Keratinocyte (primary cell): ENCODE measurements around the gene OBSL1. TPM values are rescaled to one million over a fixed set of nuclear protein-coding genes. Genes with fewer than 3 reads are reported as not detected.

Experiments used
- DNase-seq: peaks from one replicate; pipeline ENCODE4 v3.0.0-alpha.2; 2011; ENCODE audit warnings: low read depth, missing footprints, low spot score
- FAIRE-seq: peaks from 2 replicates; lab custom pipeline; 2011; peaks lifted over from hg19 to GRCh38; lab: Jason Lieb, UNC
- H2AFZ ChIP-seq: 2 replicates; pipeline ENCODE4 v1.6.0; 2012; ENCODE audit warnings: low read length, control low read depth, inconsistent platforms; ENCODE audit not compliant: control insufficient read depth
- H3K27ac ChIP-seq: 2 replicates; pipeline ENCODE4 v1.5.1; 2011; ENCODE audit warnings: low read length; ENCODE audit not compliant: control insufficient read depth, insufficient read depth
- H3K27me3 ChIP-seq: 3 replicates; pipeline ENCODE4 v1.6.0; 2011; ENCODE audit warnings: low read length; ENCODE audit not compliant: control insufficient read depth, insufficient read depth; ENCODE audit errors: extremely low read depth
- H3K36me3 ChIP-seq, 2 experiments: 2 replicates in 1 of 2; 3 replicates in 1 of 2; pipeline ENCODE4 v1.5.1; 2011; ENCODE audit warnings: low read length in 2 of 2, mild to moderate bottlenecking in 1 of 2; ENCODE audit not compliant: control insufficient read depth in 2 of 2, insufficient read depth in 2 of 2; ENCODE audit errors: extremely low read depth in 1 of 2
- H3K4me1 ChIP-seq: 3 replicates; pipeline ENCODE4 v1.5.1; 2011; ENCODE audit warnings: low read length; ENCODE audit not compliant: control insufficient read depth, insufficient read depth; ENCODE audit errors: extremely low read depth
- H3K4me2 ChIP-seq: 3 replicates; pipeline ENCODE4 v1.6.0; 2011; ENCODE audit warnings: low read depth, low read length; ENCODE audit not compliant: control insufficient read depth, insufficient read depth; ENCODE audit errors: extremely low read depth
- H3K4me3 ChIP-seq, 3 experiments: fragments of 200-600 bp in 1 of 3; sonication (generic) in 1 of 3; 2 replicates in 2 of 3; 3 replicates in 1 of 3; pipeline ENCODE4 v1.5.1; 2011 to 2016; ENCODE audit warnings: low read length in 3 of 3, mild to moderate bottlenecking in 3 of 3, control low read depth in 2 of 3, inconsistent platforms in 1 of 3, low read depth in 1 of 3, mixed read lengths in 1 of 3, mixed run types in 1 of 3, moderate library complexity in 1 of 3; ENCODE audit not compliant: control insufficient read depth in 2 of 3, insufficient read depth in 2 of 3; ENCODE audit errors: extremely low read depth in 1 of 3
- H3K79me2 ChIP-seq: 2 replicates; pipeline ENCODE4 v1.6.0; 2012; ENCODE audit warnings: low read length; ENCODE audit not compliant: control insufficient read depth, insufficient read depth
- H3K9ac ChIP-seq: 3 replicates; pipeline ENCODE4 v1.6.0; 2011; ENCODE audit warnings: low read length; ENCODE audit not compliant: control insufficient read depth, insufficient read depth; ENCODE audit errors: extremely low read depth
- H3K9me1 ChIP-seq: 3 replicates; pipeline ENCODE4 v1.6.0; 2011; ENCODE audit warnings: low read length; ENCODE audit not compliant: control insufficient read depth, insufficient read depth; ENCODE audit errors: extremely low read depth
- H3K9me3 ChIP-seq: 2 replicates; pipeline ENCODE4 v1.5.1; 2012; ENCODE audit warnings: low read depth, low read length; ENCODE audit not compliant: control insufficient read depth
- H4K20me1 ChIP-seq: 3 replicates; pipeline ENCODE4 v1.6.0; 2011; ENCODE audit warnings: low read length; ENCODE audit not compliant: control insufficient read depth, insufficient read depth; ENCODE audit errors: extremely low read depth
- CTCF ChIP-seq, 3 experiments: IDR thresholded peaks in 1 of 3; conservative IDR thresholded peaks in 1 of 3; optimal IDR thresholded peaks in 1 of 3; 2 replicates in 2 of 3; 3 replicates in 1 of 3; pipeline versions ENCODE3 to v1.5.1; 2011; ENCODE audit warnings: low read length in 3 of 3, mild to moderate bottlenecking in 3 of 3, moderate library complexity in 2 of 3, control low read depth in 1 of 3, inconsistent platforms in 1 of 3; ENCODE audit not compliant: insufficient read depth in 2 of 3; ENCODE audit errors: extremely low read depth in 1 of 3
- EZH2 ChIP-seq: IDR thresholded peaks from one replicate; pipeline ENCODE4 v1.6.1; 2012; ENCODE audit warnings: inconsistent platforms, mild to moderate bottlenecking, low read length, moderate library complexity
- dilution Hi-C: fragments of 300-500 bp; cut with MboI; formaldehyde crosslinking; loops from one replicate; pipeline ENCODE4 v1.7.0; 2020; ENCODE audit warnings: low sequenced_read_pairs; ENCODE audit not compliant: extremely low pct_ligation_motif_present
- polyA plus RNA-seq, 5 experiments: library from polyadenylated mRNA; depleted of rRNA in 3 of 5; stranded (reverse) in 3 of 5; stranded (forward) in 1 of 5; unstranded in 1 of 5; fragments of >200 nt; gene quantifications; 1 replicate in 1 of 5; 2 replicates in 3 of 5; 3 replicates in 1 of 5; pipeline versions ENCODE4 v1.2.1 to v1.2.3, GENCODE V29; 2011 to 2012; ENCODE audit warnings: missing spikeins in 2 of 5, low read depth in 1 of 5, low replicate concordance in 1 of 5

Gene OBSL1
- polyA plus RNA-seq, 1 donor (not counting 4 experiments of a cell fraction or from before 2014, with no cell fraction given) = 9.3 TPM

- FAIRE-seq = no peak
- H3K9me1 ChIP-seq = no peaks in the 10 kb centered on the region
- H3K9me3 ChIP-seq = no peaks in the 10 kb centered on the region
- peaks cover 16 to 33% of the 10 kb centered on the region in 2 experiments for H3K36me3 ChIP-seq
- H3K9ac ChIP-seq = no peak overlapping the region
- dilution Hi-C loops = no loop called here
- no peak overlapping the region for H3K4me2 ChIP-seq
- H3K27me3 ChIP-seq = no peaks in the 10 kb centered on the region
- no peaks in the 10 kb centered on the region for H3K79me2 ChIP-seq
- no peak for TF ChIP-seq EZH2
- TF ChIP-seq CTCF (optimal IDR thresholded peaks at IDR 0.05 in 1 of 3, IDR thresholded peaks at IDR 0.05 in 1 of 3, conservative IDR thresholded peaks at IDR 0.05 in 1 of 3; ENCODE audit: extremely low read depth in 1 of 3, insufficient read depth in 2 of 3, low read length in 3 of 3) = no peak
- no peaks in the 10 kb centered on the region for H3K4me1 ChIP-seq
- no peak overlapping the region for H2AFZ ChIP-seq
- H4K20me1 ChIP-seq = no peaks in the 10 kb centered on the region
- DNase-seq = no peak
- H3K4me3 ChIP-seq = no peak overlapping the region
- no peak overlapping the region for H3K27ac ChIP-seq
Measured at GRCh38 chr2:219603771-219604170, 32.4 kb upstream of the OBSL1 start.

- peaks cover 8% of the 10 kb centered on the region for H3K4me1 ChIP-seq
- peak overlapping the region; percentile 99 for H2AFZ ChIP-seq
- peaks cover 7 to 9% of the 10 kb centered on the region in 2 experiments for H3K36me3 ChIP-seq
- FAIRE-seq (no peak), DNase-seq (no peak)
- H3K9me1 ChIP-seq = no peaks in the 10 kb centered on the region
- dilution Hi-C loops = no loop called here
- H3K9ac ChIP-seq = peak overlapping the region; percentile 90
- no peak for TF ChIP-seq EZH2
- no peak for TF ChIP-seq CTCF (optimal IDR thresholded peaks at IDR 0.05 in 1 of 3, IDR thresholded peaks at IDR 0.05 in 1 of 3, conservative IDR thresholded peaks at IDR 0.05 in 1 of 3; ENCODE audit: extremely low read depth in 1 of 3, insufficient read depth in 2 of 3, low read length in 3 of 3)
- peaks cover 3% of the 10 kb centered on the region for H3K79me2 ChIP-seq
- H4K20me1 ChIP-seq = no peaks in the 10 kb centered on the region
- H3K4me2 ChIP-seq = peak overlapping the region; percentile 100
- no peaks in the 10 kb centered on the region for H3K27me3 ChIP-seq
- peak overlapping the region; percentile 93 for H3K27ac ChIP-seq
- no peaks in the 10 kb centered on the region for H3K9me3 ChIP-seq
- H3K4me3 ChIP-seq = peak overlapping the region; percentile 68 to 99 (median 91)
Measured at GRCh38 chr2:219598308-219599078, 27.2 kb upstream of the OBSL1 start.
